Measurements from ENCODE around the gene EBI3.
"Not testable (repeated sequence)": the region's sequence is repeated elsewhere in the genome, so short reads cannot be mapped to it uniquely, and the experiment has no call there.

The EBI3 gene

GRCh38 chr19:4267101-4267900, 38.0 kb downstream of the EBI3 start:
- TF ChIP-seq, protein P1, sequence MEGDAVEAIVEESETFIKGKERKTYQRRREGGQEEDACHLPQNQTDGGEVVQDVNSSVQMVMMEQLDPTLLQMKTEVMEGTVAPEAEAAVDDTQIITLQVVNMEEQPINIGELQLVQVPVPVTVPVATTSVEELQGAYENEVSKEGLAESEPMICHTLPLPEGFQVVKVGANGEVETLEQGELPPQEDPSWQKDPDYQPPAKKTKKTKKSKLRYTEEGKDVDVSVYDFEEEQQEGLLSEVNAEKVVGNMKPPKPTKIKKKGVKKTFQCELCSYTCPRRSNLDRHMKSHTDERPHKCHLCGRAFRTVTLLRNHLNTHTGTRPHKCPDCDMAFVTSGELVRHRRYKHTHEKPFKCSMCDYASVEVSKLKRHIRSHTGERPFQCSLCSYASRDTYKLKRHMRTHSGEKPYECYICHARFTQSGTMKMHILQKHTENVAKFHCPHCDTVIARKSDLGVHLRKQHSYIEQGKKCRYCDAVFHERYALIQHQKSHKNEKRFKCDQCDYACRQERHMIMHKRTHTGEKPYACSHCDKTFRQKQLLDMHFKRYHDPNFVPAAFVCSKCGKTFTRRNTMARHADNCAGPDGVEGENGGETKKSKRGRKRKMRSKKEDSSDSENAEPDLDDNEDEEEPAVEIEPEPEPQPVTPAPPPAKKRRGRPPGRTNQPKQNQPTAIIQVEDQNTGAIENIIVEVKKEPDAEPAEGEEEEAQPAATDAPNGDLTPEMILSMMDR (conservative IDR thresholded peaks at IDR 0.05; ENCODE audit: control insufficient read depth, insufficient read depth, low read depth, low read length) = peak; percentile 59
- peak; percentile 60 for DNase-seq (ENCODE audit: low read depth)

GRCh38 chr19:4267901-4268815, 38.8 kb downstream of the EBI3 start:
- DNase-seq (ENCODE audit: low read depth) = no peak
- H3K4me3 ChIP-seq (ENCODE audit: control insufficient read depth, low read depth, low read length) = no peak overlapping the region
- TF ChIP-seq, protein P1 (conservative IDR thresholded peaks at IDR 0.05; ENCODE audit: control insufficient read depth, insufficient read depth, low read depth, low read length) = no peak

More at GRCh38 chr19:4267101-4267900, 38.0 kb downstream of the EBI3 start:
- no peak overlapping the region for H3K4me3 ChIP-seq (ENCODE audit: control insufficient read depth, low read depth, low read length)

DNA sequence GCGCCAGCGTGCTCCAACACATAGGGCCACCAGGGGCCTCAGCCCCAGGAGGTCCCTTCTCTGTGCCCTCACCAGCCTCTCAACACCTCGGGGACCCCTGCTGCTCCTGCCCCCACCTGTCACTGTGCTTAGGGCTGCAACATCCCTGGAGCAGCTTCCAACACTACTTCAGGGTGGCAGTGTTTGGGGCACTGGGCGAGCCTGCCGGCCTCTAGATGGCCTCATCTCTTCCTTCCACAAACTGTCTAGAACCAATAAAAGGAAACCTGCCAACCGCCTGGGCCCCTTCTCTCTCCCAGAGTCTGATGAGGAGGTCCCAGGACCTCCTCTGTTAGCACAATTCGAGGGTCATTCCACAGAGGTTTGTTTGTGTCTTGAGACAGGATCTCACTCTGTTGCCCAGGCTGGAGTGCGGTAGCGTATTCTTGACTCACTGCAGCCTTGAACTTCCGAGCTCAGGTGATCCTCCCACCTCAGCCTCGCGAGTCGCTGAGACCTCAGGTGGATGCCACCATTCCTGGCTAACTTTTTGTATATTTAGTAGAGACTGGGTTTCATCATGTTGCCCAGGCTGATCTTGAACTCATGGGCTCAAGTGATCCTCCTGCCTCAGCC, 39.6 kb downstream of the EBI3 start:
- no peak for DNase-seq (ENCODE audit: low read depth)
- no peak overlapping the region for H3K4me3 ChIP-seq (ENCODE audit: control insufficient read depth, low read depth, low read length)
- TF ChIP-seq, protein P1 (conservative IDR thresholded peaks at IDR 0.05; ENCODE audit: control insufficient read depth, insufficient read depth, low read depth, low read length) = no peak

- H3K4me3 ChIP-seq (ENCODE audit: control insufficient read depth, low read depth, low read length) = no peak overlapping the region
- DNase-seq (ENCODE audit: low read depth) = no peak
- TF ChIP-seq, protein P1 (conservative IDR thresholded peaks at IDR 0.05; ENCODE audit: control insufficient read depth, insufficient read depth, low read depth, low read length) = no peak
Measured at GRCh38 chr19:4272894-4273293, 43.6 kb downstream of the EBI3 start.

- not testable (repeated sequence) for H3K4me3 ChIP-seq (ENCODE audit: control insufficient read depth, low read depth, low read length); DNase-seq (ENCODE audit: low read depth)
Measured at GRCh38 chr19:4274321-4274686, 45.0 kb downstream of the EBI3 start.

GRCh38 chr19:4277191-4277696, 47.9 kb downstream of the EBI3 start:
- TF ChIP-seq, protein P1 (conservative IDR thresholded peaks at IDR 0.05; ENCODE audit: control insufficient read depth, insufficient read depth, low read depth, low read length) = no peak
- no peak for DNase-seq (ENCODE audit: low read depth)
- H3K4me3 ChIP-seq (ENCODE audit: control insufficient read depth, low read depth, low read length) = no peak overlapping the region

Measured in fibroblast of mammary gland (primary cell).